Measurements from ENCODE around the gene SMC5.
"Not testable (repeated sequence)": the region's sequence is repeated elsewhere in the genome, so short reads cannot be mapped to it uniquely, and the experiment has no call there.

The SMC5 gene

GRCh38 chr9:70258692-70259511 is at the start of gene SMC5:
Gene SMC5 (plus strand): TSS chr9:70258978. CDS start chr9:70259079, 101 bp downstream.
- peaks cover 12% of the 10 kb centered on the region for H3K36me3 ChIP-seq (ENCODE audit: control insufficient read depth, insufficient read depth, low read length, severe bottlenecking)
- DNase-seq (ENCODE audit: low read depth) = peak; percentile 96
- H3K4me3 ChIP-seq (ENCODE audit: low read length) = peak within 1 kb of the TSS; percentile 88
- H3K9ac ChIP-seq (ENCODE audit: low read length) = peak within 1 kb of the TSS; percentile 97
- H3K27me3 ChIP-seq (replicated peaks; ENCODE audit: control insufficient read depth, insufficient read depth, low read length) = no peaks in the 10 kb centered on the region
- peaks cover 56% of the 10 kb centered on the region for H3K4me1 ChIP-seq (ENCODE audit: control insufficient read depth, insufficient read depth, low read length)
- H3K9me3 ChIP-seq (ENCODE audit: control insufficient read depth, low read length) = no peaks in the 10 kb centered on the region

GRCh38 chr9:70217029-70217428 is 41.7 kb upstream of the SMC5 start:
- peaks cover 2% of the 10 kb centered on the region for H3K4me1 ChIP-seq (ENCODE audit: control insufficient read depth, insufficient read depth, low read length)
- DNase-seq (ENCODE audit: low read depth) = no peak
- H3K36me3 ChIP-seq (ENCODE audit: control insufficient read depth, insufficient read depth, low read length, severe bottlenecking) = peaks cover 17% of the 10 kb centered on the region
- H3K9me3 ChIP-seq (ENCODE audit: control insufficient read depth, low read length) = peaks cover 3% of the 10 kb centered on the region
- H3K27me3 ChIP-seq (replicated peaks; ENCODE audit: control insufficient read depth, insufficient read depth, low read length) = no peaks in the 10 kb centered on the region
- no peak overlapping the region for H3K9ac ChIP-seq (ENCODE audit: low read length)
- no peak overlapping the region for H3K4me3 ChIP-seq (ENCODE audit: low read length)

GRCh38 chr9:70218767-70219166 is 40.0 kb upstream of the SMC5 start:
- peaks cover 9% of the 10 kb centered on the region for H3K36me3 ChIP-seq (ENCODE audit: control insufficient read depth, insufficient read depth, low read length, severe bottlenecking)
- H3K4me1 ChIP-seq (ENCODE audit: control insufficient read depth, insufficient read depth, low read length) = peaks cover 10% of the 10 kb centered on the region
- DNase-seq (ENCODE audit: low read depth) = peak; percentile 60
- H3K9ac ChIP-seq (ENCODE audit: low read length) = no peak overlapping the region
- no peaks in the 10 kb centered on the region for H3K27me3 ChIP-seq (replicated peaks; ENCODE audit: control insufficient read depth, insufficient read depth, low read length)
- H3K4me3 ChIP-seq (ENCODE audit: low read length) = no peak overlapping the region
- H3K9me3 ChIP-seq (ENCODE audit: control insufficient read depth, low read length) = no peaks in the 10 kb centered on the region

DNA sequence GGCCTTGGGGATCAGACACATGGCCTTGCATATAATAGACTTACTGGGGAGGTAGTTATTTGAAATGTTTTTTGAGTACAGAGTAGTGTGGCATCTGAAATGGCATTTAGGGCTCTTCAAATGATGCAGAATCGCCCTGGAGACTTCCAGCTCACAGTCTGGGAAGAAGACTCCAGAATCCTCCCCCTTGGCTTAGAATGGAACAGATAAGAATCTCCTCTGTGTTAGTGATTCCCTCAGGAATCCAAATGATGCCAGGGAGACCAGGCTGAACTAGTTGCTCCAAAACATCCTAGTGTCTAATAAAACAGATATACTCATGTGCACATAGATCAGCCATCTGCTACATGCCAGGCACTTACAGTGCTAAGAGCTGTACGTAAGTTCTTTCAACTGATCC is 38.6 kb upstream of the SMC5 start:
- no peaks in the 10 kb centered on the region for H3K36me3 ChIP-seq (ENCODE audit: control insufficient read depth, insufficient read depth, low read length, severe bottlenecking)
- no peaks in the 10 kb centered on the region for H3K27me3 ChIP-seq (replicated peaks; ENCODE audit: control insufficient read depth, insufficient read depth, low read length)
- no peak overlapping the region for H3K4me3 ChIP-seq (ENCODE audit: low read length)
- H3K9ac ChIP-seq (ENCODE audit: low read length) = no peak overlapping the region
- peaks cover 10% of the 10 kb centered on the region for H3K4me1 ChIP-seq (ENCODE audit: control insufficient read depth, insufficient read depth, low read length)
- DNase-seq (ENCODE audit: low read depth) = no peak
- H3K9me3 ChIP-seq (ENCODE audit: control insufficient read depth, low read length) = no peaks in the 10 kb centered on the region

GRCh38 chr9:70222354-70222753 is 36.4 kb upstream of the SMC5 start:
- H3K36me3 ChIP-seq (ENCODE audit: control insufficient read depth, insufficient read depth, low read length, severe bottlenecking) = no peaks in the 10 kb centered on the region
- H3K27me3 ChIP-seq (replicated peaks; ENCODE audit: control insufficient read depth, insufficient read depth, low read length) = no peaks in the 10 kb centered on the region
- DNase-seq (ENCODE audit: low read depth) = no peak
- no peak overlapping the region for H3K4me3 ChIP-seq (ENCODE audit: low read length)
- H3K9me3 ChIP-seq (ENCODE audit: control insufficient read depth, low read length) = no peaks in the 10 kb centered on the region
- H3K4me1 ChIP-seq (ENCODE audit: control insufficient read depth, insufficient read depth, low read length) = peaks cover 10% of the 10 kb centered on the region
- H3K9ac ChIP-seq (ENCODE audit: low read length) = no peak overlapping the region

DNA sequence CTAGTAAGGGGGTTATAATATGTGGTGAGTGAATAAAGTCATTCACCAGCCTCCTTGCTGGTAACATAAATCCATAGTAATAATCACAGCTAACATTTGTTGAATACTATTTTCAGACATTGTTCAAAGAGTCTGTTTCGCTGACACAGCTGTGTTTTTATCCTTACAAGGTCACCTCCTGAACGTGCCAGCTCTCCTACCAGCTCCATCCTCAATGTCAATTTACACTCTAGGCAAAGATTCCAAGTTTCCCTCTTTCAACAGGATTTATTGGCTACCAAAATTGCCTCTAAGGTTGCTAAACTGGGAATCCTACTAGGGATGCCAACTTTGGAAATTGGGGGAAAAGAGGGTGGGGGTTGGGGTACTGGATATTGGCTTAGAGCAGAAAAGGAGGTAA is 30.7 kb upstream of the SMC5 start:
- Histone ChIP-seq H3K4me3 (ENCODE audit: low read length) (no peak overlapping the region), H3K4me1 (ENCODE audit: control insufficient read depth, insufficient read depth, low read length) (peaks cover 11% of the 10 kb centered on the region), H3K9ac (ENCODE audit: low read length) (no peak overlapping the region), H3K27me3 (replicated peaks; ENCODE audit: control insufficient read depth, insufficient read depth, low read length) (no peaks in the 10 kb centered on the region), H3K36me3 (ENCODE audit: control insufficient read depth, insufficient read depth, low read length, severe bottlenecking) (no peaks in the 10 kb centered on the region), H3K9me3 (ENCODE audit: control insufficient read depth, low read length) (no peaks in the 10 kb centered on the region)
- no peak for DNase-seq (ENCODE audit: low read depth)

DNA sequence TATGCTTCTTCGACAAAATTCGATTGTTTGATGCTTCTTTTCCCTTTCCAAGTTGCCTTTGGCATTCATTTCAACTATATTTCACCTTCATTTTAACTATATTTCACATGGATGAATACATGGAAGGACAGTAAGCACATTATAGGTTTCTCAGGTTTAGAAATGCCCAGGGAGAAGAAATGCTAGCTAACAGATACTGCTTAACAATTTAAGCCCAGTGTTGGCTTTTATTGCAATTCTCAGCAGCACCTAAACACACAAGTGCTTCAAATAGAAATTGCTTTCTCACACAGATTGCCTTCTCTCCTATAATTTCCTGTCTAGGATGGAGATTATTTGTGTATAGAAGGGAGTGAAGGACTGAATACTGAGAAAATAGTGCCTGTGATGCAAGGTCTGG is 30.2 kb upstream of the SMC5 start:
- peaks cover 11% of the 10 kb centered on the region for H3K4me1 ChIP-seq (ENCODE audit: control insufficient read depth, insufficient read depth, low read length)
- DNase-seq (ENCODE audit: low read depth) = no peak
- no peak overlapping the region for H3K4me3 ChIP-seq (ENCODE audit: low read length)
- H3K9ac ChIP-seq (ENCODE audit: low read length) = peak overlapping the region; percentile 57
- no peaks in the 10 kb centered on the region for H3K36me3 ChIP-seq (ENCODE audit: control insufficient read depth, insufficient read depth, low read length, severe bottlenecking)
- H3K9me3 ChIP-seq (ENCODE audit: control insufficient read depth, low read length) = no peaks in the 10 kb centered on the region
- H3K27me3 ChIP-seq (replicated peaks; ENCODE audit: control insufficient read depth, insufficient read depth, low read length) = no peaks in the 10 kb centered on the region

- H3K27me3 ChIP-seq (replicated peaks; ENCODE audit: control insufficient read depth, insufficient read depth, low read length) = no peaks in the 10 kb centered on the region
- H3K9me3 ChIP-seq (ENCODE audit: control insufficient read depth, low read length) = no peaks in the 10 kb centered on the region
- no peaks in the 10 kb centered on the region for H3K36me3 ChIP-seq (ENCODE audit: control insufficient read depth, insufficient read depth, low read length, severe bottlenecking)
- DNase-seq (ENCODE audit: low read depth) = no peak
- no peak overlapping the region for H3K4me3 ChIP-seq (ENCODE audit: low read length)
- H3K9ac ChIP-seq (ENCODE audit: low read length) = peak overlapping the region; percentile 57
- H3K4me1 ChIP-seq (ENCODE audit: control insufficient read depth, insufficient read depth, low read length) = peaks cover 11% of the 10 kb centered on the region
These were observed 29.8 kb upstream of the SMC5 start for GRCh38 chr9:70229026-70229425.

GRCh38 chr9:70229579-70229978 is 29.2 kb upstream of the SMC5 start:
- Histone ChIP-seq H3K36me3 (ENCODE audit: control insufficient read depth, insufficient read depth, low read length, severe bottlenecking) (no peaks in the 10 kb centered on the region), H3K9me3 (ENCODE audit: control insufficient read depth, low read length) (no peaks in the 10 kb centered on the region), H3K4me3 (ENCODE audit: low read length) (no peak overlapping the region), H3K9ac (ENCODE audit: low read length) (peak overlapping the region; percentile 57), H3K27me3 (replicated peaks; ENCODE audit: control insufficient read depth, insufficient read depth, low read length) (no peaks in the 10 kb centered on the region), H3K4me1 (ENCODE audit: control insufficient read depth, insufficient read depth, low read length) (peaks cover 11% of the 10 kb centered on the region)
- peak; percentile 77 for DNase-seq (ENCODE audit: low read depth)

DNA sequence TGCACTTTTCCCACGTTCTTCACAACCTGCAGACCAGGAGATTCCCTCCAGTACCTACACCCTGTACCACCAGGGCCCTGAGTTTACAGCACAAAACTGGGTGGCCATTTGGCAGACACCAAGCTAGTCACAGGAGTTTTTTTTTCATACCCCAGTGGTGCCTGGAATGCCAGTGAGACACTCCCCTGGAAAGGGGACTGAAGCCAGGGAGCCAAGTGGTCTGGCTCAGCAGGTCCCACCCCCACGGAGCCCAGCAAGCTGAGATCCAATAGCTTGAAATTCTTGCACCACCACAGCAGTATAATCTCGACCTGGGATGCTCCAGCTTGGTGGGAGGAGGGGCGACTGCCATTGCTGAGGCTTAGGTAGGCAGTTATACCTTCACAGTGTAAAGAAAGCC is 26.3 kb upstream of the SMC5 start:
- peaks cover 11% of the 10 kb centered on the region for H3K4me1 ChIP-seq (ENCODE audit: control insufficient read depth, insufficient read depth, low read length)
- no peaks in the 10 kb centered on the region for H3K9me3 ChIP-seq (ENCODE audit: control insufficient read depth, low read length)
- no peaks in the 10 kb centered on the region for H3K36me3 ChIP-seq (ENCODE audit: control insufficient read depth, insufficient read depth, low read length, severe bottlenecking)
- H3K27me3 ChIP-seq (replicated peaks; ENCODE audit: control insufficient read depth, insufficient read depth, low read length) = no peaks in the 10 kb centered on the region
- no peak for DNase-seq (ENCODE audit: low read depth)
- H3K9ac ChIP-seq (ENCODE audit: low read length) = no peak overlapping the region
- no peak overlapping the region for H3K4me3 ChIP-seq (ENCODE audit: low read length)

DNA sequence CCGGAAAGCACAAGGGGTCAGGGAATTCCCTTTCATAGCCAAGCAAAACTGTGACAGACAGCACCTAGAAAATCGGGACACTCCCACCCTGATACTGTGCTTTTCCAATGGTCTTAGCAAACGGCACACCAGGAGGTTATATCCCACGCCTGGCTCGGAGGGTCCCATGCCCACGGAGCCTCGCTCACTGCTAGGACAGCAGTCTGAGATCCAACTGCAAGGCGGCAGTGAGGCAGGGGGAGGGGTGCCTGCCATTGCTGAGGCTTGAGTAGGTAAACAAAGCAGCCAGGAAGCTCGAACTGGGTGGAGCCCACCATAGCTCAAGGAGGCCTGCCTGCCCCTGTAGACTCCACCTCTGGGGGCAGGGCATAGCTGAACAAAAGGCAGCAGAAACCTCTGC is 24.6 kb upstream of the SMC5 start:
- DNase-seq (ENCODE audit: low read depth); H3K4me3 ChIP-seq (ENCODE audit: low read length); H3K9me3 ChIP-seq (ENCODE audit: control insufficient read depth, low read length); H3K9ac ChIP-seq (ENCODE audit: low read length); H3K36me3 ChIP-seq (ENCODE audit: control insufficient read depth, insufficient read depth, low read length, severe bottlenecking); H3K4me1 ChIP-seq (ENCODE audit: control insufficient read depth, insufficient read depth, low read length); H3K27me3 ChIP-seq (replicated peaks; ENCODE audit: control insufficient read depth, insufficient read depth, low read length): not testable (repeated sequence)

DNA sequence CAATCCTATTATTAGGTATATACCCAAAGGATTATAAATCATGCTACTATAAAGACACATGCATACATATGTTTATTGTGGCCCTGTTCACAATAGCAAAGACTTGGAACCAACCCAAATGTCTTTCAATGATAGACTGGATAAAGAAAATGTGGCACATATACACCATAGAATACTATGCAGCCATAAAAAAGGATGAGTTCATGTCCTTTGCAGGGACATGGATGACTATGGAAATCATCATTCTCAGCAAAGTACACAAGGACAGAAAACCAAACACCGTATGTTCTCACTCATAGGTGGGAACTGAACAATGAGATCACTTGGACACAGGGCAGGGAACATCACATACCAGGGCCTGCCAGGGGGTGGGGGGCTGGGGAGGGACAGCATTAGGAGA is 12.8 kb upstream of the SMC5 start:
- not testable (repeated sequence) for H3K36me3 ChIP-seq (ENCODE audit: control insufficient read depth, insufficient read depth, low read length, severe bottlenecking); H3K9ac ChIP-seq (ENCODE audit: low read length); DNase-seq (ENCODE audit: low read depth); H3K27me3 ChIP-seq (replicated peaks; ENCODE audit: control insufficient read depth, insufficient read depth, low read length); H3K4me3 ChIP-seq (ENCODE audit: low read length); H3K4me1 ChIP-seq (ENCODE audit: control insufficient read depth, insufficient read depth, low read length); H3K9me3 ChIP-seq (ENCODE audit: control insufficient read depth, low read length)
